ENCODE results near the gene CD7. TPM values are rescaled to one million over a fixed set of nuclear protein-coding genes. Genes with fewer than 3 reads are reported as not detected.
A peak's percentile ranks its signal among the peaks of the same experiment; 100 is the strongest.

Gene CD7
- total RNA-seq, 3 donors from 2014 or later, result 10.0 to 12.8 (median 12.3) TPM

GRCh38 chr17:82282239-82283207, 34.9 kb downstream of the CD7 start:
- H3K9me3 ChIP-seq, result no peaks in the 10 kb centered on the region
- DNase-seq (peak in 2 of 3 donors; percentile 51 to 55), ATAC-seq (peak; percentile 46)
- H3K36me3 ChIP-seq (ENCODE audit: low read depth), result no peaks in the 10 kb centered on the region
- TF ChIP-seq CTCF (IDR thresholded peaks at IDR 0.05), result no peak
- intact Hi-C loops (cut with DNase I, micrococcal nuclease), result no loop called here
- H3K4me1 ChIP-seq (ENCODE audit: low read depth), result peaks cover 23% of the 10 kb centered on the region
- H3K4me3 ChIP-seq, result no peak overlapping the region

GRCh38 chr17:82281502-82282238, 35.7 kb downstream of the CD7 start:
- Histone ChIP-seq H3K4me3 (no peak overlapping the region), H3K36me3 (ENCODE audit: low read depth) (no peaks in the 10 kb centered on the region), H3K4me1 (ENCODE audit: low read depth) (peaks cover 15% of the 10 kb centered on the region), H3K9me3 (no peaks in the 10 kb centered on the region)
- DNase-seq (peak in 2 of 3 donors; percentile 59 to 69), ATAC-seq (peak; percentile 82)
- no peak for TF ChIP-seq CTCF (IDR thresholded peaks at IDR 0.05)
- intact Hi-C loops (cut with DNase I, micrococcal nuclease), result no loop called here

- ATAC-seq, result no peak
- intact Hi-C loops (cut with DNase I, micrococcal nuclease), result no loop called here
Measured at GRCh38 chr17:82281076-82281475, 36.3 kb downstream of the CD7 start.

GRCh38 chr17:82280537-82280936, 36.9 kb downstream of the CD7 start:
- H3K4me3 ChIP-seq, result no peak overlapping the region
- no peak for TF ChIP-seq CTCF (IDR thresholded peaks at IDR 0.05)
- H3K9me3 ChIP-seq, result no peaks in the 10 kb centered on the region
- ATAC-seq (no peak), DNase-seq (no peak)
- no peaks in the 10 kb centered on the region for H3K36me3 ChIP-seq (ENCODE audit: low read depth)
- intact Hi-C loops (cut with DNase I, micrococcal nuclease), result no loop called here
- H3K4me1 ChIP-seq (ENCODE audit: low read depth), result peaks cover 15% of the 10 kb centered on the region

More at GRCh38 chr17:82281076-82281475, 36.3 kb downstream of the CD7 start:
- Histone ChIP-seq H3K9me3 (no peaks in the 10 kb centered on the region), H3K4me1 (ENCODE audit: low read depth) (peaks cover 15% of the 10 kb centered on the region), H3K36me3 (ENCODE audit: low read depth) (no peaks in the 10 kb centered on the region), H3K4me3 (no peak overlapping the region)
- DNase-seq, result peak in 2 of 3 donors; percentile 32 to 58
- TF ChIP-seq CTCF (IDR thresholded peaks at IDR 0.05), result no peak

GRCh38 chr17:82278786-82279391, 38.5 kb downstream of the CD7 start:
- peak in 1 of 3 donors; percentile 49 for DNase-seq
- no peak for ATAC-seq
- Histone ChIP-seq H3K4me3 (no peak overlapping the region), H3K9me3 (no peaks in the 10 kb centered on the region), H3K36me3 (ENCODE audit: low read depth) (no peaks in the 10 kb centered on the region), H3K4me1 (ENCODE audit: low read depth) (peaks cover 19% of the 10 kb centered on the region)
- intact Hi-C loops (cut with DNase I, micrococcal nuclease), result no loop called here
- no peak for TF ChIP-seq CTCF (IDR thresholded peaks at IDR 0.05)

All from mucosa of descending colon (tissue), 3 donors.